OCI-LY3 (cell line): ENCODE data around the gene AASDH.

Experiments used
- H2AFZ ChIP-seq: fragments of 200-600, 300-600 bp; shearing (Covaris generic); 2 replicates; pipeline ENCODE4 v1.6.0; 2014; ENCODE audit warnings: antibody characterized with exemption, low read depth, low read length
- H3K27ac ChIP-seq: fragments of 200-600, 300-600 bp; sonication (generic); 2 replicates; pipeline ENCODE4 v1.5.1; 2014; ENCODE audit warnings: mild to moderate bottlenecking, low read length, moderate library complexity, mixed read lengths
- H3K27me3 ChIP-seq: fragments of 200-600, 300-600 bp; sonication (generic); 2 replicates; pipeline ENCODE4 v1.6.1; 2014; ENCODE audit warnings: low read depth, low read length, mixed read lengths
- H3K36me3 ChIP-seq: fragments of 200-600, 300-600 bp; sonication (generic); replicated peaks from 2 replicates; pipeline ENCODE3; 2014; ENCODE audit warnings: low read depth, low read length, mixed read lengths
- H3K4me1 ChIP-seq: fragments of 300-600, 200-600 bp; sonication (generic); 2 replicates; pipeline ENCODE4 v1.6.1; 2014; ENCODE audit warnings: low read length, mixed read lengths
- H3K4me2 ChIP-seq: fragments of 200-600, 300-600 bp; sonication (generic); 2 replicates; pipeline ENCODE4 v1.6.1; 2014; ENCODE audit warnings: low read length, mixed read lengths
- H3K4me3 ChIP-seq: fragments of 300-600, 200-600 bp; sonication (generic); 2 replicates; pipeline ENCODE4 v1.5.1; 2014; ENCODE audit warnings: antibody characterized with exemption, mild to moderate bottlenecking, low read length, moderate library complexity
- H3K79me2 ChIP-seq: fragments of 300-600, 200-600 bp; shearing (Covaris generic); 2 replicates; pipeline ENCODE4 v1.6.1; 2014; ENCODE audit warnings: mild to moderate bottlenecking, low read length, mixed read lengths
- H3K9ac ChIP-seq: fragments of 300-600, 200-600 bp; shearing (Covaris generic); 2 replicates; pipeline ENCODE4 v1.6.0; 2014; ENCODE audit warnings: mild to moderate bottlenecking, low read length, moderate library complexity
- H3K9me3 ChIP-seq: fragments of 200-600, 300-600 bp; shearing (Covaris generic); 2 replicates; pipeline ENCODE4 v1.6.1; 2014; ENCODE audit warnings: low read length, mixed read lengths; ENCODE audit not compliant: insufficient read depth
- H4K20me1 ChIP-seq: fragments of 200-600, 300-600 bp; sonication (generic); 2 replicates; pipeline ENCODE4 v1.6.1; 2016; ENCODE audit warnings: low read length, mixed read lengths; ENCODE audit not compliant: insufficient read depth
- EZH2phosphoT487 ChIP-seq: fragments of 200-600 bp; shearing (Covaris generic); IDR thresholded peaks from 2 replicates; pipeline ENCODE4 v1.6.1; 2018; ENCODE audit warnings: antibody characterized with exemption, mixed run types, low read depth
- TF ChIP-seq, protein P1 (sequence below): fragments of 200-600, 300-600 bp; sonication (generic); IDR thresholded peaks from 2 replicates; pipeline ENCODE4 v1.5.1; 2014; ENCODE audit warnings: antibody characterized with exemption, low read length, low read depth

Gene AASDH

DNA sequence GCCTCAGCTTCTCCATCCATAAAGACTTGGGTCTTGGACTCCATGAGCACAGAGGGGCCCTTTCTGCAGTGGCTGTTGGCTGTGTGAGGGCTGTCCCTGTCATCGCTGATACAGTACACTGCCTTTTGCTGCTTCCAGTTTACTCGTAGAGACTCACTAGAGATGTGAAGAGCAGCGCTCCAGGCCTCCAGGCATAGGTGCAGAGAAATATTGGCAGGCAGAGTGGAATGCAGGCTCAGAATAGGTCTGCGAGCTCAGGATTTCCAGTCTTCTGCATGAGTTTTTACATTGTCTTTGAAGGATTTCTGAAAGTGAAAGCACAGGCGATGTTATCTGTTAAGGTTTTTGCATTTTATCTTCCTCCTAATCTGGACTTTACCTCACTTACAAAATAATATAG is 97.4 kb downstream of the AASDH start:
- H3K9me3 ChIP-seq: no peaks in the 10 kb centered on the region
- no peak overlapping the region for H3K4me3 ChIP-seq
- H3K27ac ChIP-seq: no peak overlapping the region
- H3K79me2 ChIP-seq: no peaks in the 10 kb centered on the region
- no peak overlapping the region for H2AFZ ChIP-seq
- no peak overlapping the region for H3K4me2 ChIP-seq
- no peaks in the 10 kb centered on the region for H3K4me1 ChIP-seq
- no peak for TF ChIP-seq EZH2phosphoT487
- TF ChIP-seq, protein P1, sequence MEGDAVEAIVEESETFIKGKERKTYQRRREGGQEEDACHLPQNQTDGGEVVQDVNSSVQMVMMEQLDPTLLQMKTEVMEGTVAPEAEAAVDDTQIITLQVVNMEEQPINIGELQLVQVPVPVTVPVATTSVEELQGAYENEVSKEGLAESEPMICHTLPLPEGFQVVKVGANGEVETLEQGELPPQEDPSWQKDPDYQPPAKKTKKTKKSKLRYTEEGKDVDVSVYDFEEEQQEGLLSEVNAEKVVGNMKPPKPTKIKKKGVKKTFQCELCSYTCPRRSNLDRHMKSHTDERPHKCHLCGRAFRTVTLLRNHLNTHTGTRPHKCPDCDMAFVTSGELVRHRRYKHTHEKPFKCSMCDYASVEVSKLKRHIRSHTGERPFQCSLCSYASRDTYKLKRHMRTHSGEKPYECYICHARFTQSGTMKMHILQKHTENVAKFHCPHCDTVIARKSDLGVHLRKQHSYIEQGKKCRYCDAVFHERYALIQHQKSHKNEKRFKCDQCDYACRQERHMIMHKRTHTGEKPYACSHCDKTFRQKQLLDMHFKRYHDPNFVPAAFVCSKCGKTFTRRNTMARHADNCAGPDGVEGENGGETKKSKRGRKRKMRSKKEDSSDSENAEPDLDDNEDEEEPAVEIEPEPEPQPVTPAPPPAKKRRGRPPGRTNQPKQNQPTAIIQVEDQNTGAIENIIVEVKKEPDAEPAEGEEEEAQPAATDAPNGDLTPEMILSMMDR: no peak
- no peak overlapping the region for H3K9ac ChIP-seq
- no peaks in the 10 kb centered on the region for H3K36me3 ChIP-seq
- no peaks in the 10 kb centered on the region for H4K20me1 ChIP-seq
- H3K27me3 ChIP-seq: no peaks in the 10 kb centered on the region

GRCh38 chr4:56288663-56289062 is 98.6 kb downstream of the AASDH start:
- Histone ChIP-seq H3K4me2 (no peak overlapping the region), H3K4me3 (no peak overlapping the region), H3K9me3 (no peaks in the 10 kb centered on the region), H3K27ac (no peak overlapping the region), H3K79me2 (no peaks in the 10 kb centered on the region), H4K20me1 (no peaks in the 10 kb centered on the region), H3K9ac (no peak overlapping the region), H3K4me1 (no peaks in the 10 kb centered on the region), H2AFZ (no peak overlapping the region), H3K36me3 (no peaks in the 10 kb centered on the region), H3K27me3 (no peaks in the 10 kb centered on the region)
- no peak for TF ChIP-seq EZH2phosphoT487
- TF ChIP-seq, protein P1: no peak
